Measurements from ENCODE around the gene TMEM120A.

GRCh38 chr7:76020031-76020714 is 25.8 kb upstream of the TMEM120A start:
- no peak for TF ChIP-seq EZH2phosphoT487 (IDR thresholded peaks at IDR 0.05; ENCODE audit: low read depth, severe bottlenecking, unreplicated experiment)
- TF ChIP-seq, protein P1, sequence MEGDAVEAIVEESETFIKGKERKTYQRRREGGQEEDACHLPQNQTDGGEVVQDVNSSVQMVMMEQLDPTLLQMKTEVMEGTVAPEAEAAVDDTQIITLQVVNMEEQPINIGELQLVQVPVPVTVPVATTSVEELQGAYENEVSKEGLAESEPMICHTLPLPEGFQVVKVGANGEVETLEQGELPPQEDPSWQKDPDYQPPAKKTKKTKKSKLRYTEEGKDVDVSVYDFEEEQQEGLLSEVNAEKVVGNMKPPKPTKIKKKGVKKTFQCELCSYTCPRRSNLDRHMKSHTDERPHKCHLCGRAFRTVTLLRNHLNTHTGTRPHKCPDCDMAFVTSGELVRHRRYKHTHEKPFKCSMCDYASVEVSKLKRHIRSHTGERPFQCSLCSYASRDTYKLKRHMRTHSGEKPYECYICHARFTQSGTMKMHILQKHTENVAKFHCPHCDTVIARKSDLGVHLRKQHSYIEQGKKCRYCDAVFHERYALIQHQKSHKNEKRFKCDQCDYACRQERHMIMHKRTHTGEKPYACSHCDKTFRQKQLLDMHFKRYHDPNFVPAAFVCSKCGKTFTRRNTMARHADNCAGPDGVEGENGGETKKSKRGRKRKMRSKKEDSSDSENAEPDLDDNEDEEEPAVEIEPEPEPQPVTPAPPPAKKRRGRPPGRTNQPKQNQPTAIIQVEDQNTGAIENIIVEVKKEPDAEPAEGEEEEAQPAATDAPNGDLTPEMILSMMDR (IDR thresholded peaks at IDR 0.05; ENCODE audit: poor library complexity) = peak; percentile 80

Measured in hepatocyte (in vitro differentiated cells).